Neural progenitor cell (in vitro differentiated cells): ENCODE measurements around the gene RTKN2.

Source experiments
- EZH2 ChIP-seq: fragments of 200-600 bp; sonication (generic); IDR thresholded peaks from 2 replicates; pipeline ENCODE4 v1.6.1; 2017; ENCODE audit warnings: antibody characterized with exemption, mild to moderate bottlenecking, moderate library complexity
- EZH2phosphoT487 ChIP-seq: fragments of 200-600 bp; sonication (generic); IDR thresholded peaks from 2 replicates; pipeline ENCODE4 v1.6.1; 2017; ENCODE audit warnings: antibody characterized with exemption
- TF ChIP-seq, protein P1 (sequence below): fragments of 200-600 bp; sonication (generic); IDR thresholded peaks from 2 replicates; pipeline ENCODE4 v1.5.1; 2017; ENCODE audit warnings: antibody characterized with exemption, mild to moderate bottlenecking

DNA sequence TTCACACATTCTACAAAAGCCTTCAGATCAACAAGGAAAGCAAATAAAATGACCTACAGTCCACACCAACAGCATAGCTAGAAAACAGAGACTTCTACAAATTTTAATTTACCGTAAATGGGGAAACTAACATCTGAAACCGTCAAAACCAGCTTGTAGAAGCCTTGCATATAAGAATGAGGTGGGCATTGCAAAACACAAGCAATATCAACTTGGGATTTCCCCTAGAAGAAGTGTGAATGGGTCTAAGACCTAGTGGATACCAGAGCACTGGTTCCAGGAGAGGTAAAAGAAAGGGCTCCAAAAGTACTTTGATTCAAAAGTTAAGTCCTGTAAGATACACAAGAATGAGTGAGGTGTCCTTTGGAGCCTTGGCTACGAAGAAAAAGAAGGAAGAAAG is 18.7 kb downstream of the RTKN2 start:
- TF ChIP-seq, protein P1, sequence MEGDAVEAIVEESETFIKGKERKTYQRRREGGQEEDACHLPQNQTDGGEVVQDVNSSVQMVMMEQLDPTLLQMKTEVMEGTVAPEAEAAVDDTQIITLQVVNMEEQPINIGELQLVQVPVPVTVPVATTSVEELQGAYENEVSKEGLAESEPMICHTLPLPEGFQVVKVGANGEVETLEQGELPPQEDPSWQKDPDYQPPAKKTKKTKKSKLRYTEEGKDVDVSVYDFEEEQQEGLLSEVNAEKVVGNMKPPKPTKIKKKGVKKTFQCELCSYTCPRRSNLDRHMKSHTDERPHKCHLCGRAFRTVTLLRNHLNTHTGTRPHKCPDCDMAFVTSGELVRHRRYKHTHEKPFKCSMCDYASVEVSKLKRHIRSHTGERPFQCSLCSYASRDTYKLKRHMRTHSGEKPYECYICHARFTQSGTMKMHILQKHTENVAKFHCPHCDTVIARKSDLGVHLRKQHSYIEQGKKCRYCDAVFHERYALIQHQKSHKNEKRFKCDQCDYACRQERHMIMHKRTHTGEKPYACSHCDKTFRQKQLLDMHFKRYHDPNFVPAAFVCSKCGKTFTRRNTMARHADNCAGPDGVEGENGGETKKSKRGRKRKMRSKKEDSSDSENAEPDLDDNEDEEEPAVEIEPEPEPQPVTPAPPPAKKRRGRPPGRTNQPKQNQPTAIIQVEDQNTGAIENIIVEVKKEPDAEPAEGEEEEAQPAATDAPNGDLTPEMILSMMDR, result no peak
- TF ChIP-seq EZH2, result no peak
- no peak for TF ChIP-seq EZH2phosphoT487
